Liver (tissue), 9 donors: ENCODE data around the gene LSM7. TPM values are rescaled to one million over a fixed set of nuclear protein-coding genes. Genes with fewer than 3 reads are reported as not detected.
A peak's percentile ranks its signal among the peaks of the same experiment; 100 is the strongest.
"Not testable (repeated sequence)": the region's sequence is repeated elsewhere in the genome, so short reads cannot be mapped to it uniquely, and the experiment has no call there.

Source experiments
- DNase-seq: peaks from one replicate; pipeline ENCODE4 v3.0.0-alpha.2; 2017; ENCODE audit warnings: low spot score
- H3K27ac ChIP-seq, 2 donors: one replicate each; pipeline ENCODE4 v1.7.0; 2013; ENCODE audit warnings: inconsistent platforms in 2 of 2, low read length in 2 of 2, control low read depth in 1 of 2, low read depth in 1 of 2, mild to moderate bottlenecking in 1 of 2
- H3K27me3 ChIP-seq, 4 donors: one replicate each; pipeline versions ENCODE4 v1.6.1 to v1.7.0; 2013; ENCODE audit warnings: low read length in 3 of 4, inconsistent platforms in 1 of 4, mild to moderate bottlenecking in 1 of 4, moderate library complexity in 1 of 4; ENCODE audit not compliant: control insufficient read depth in 4 of 4, insufficient read depth in 4 of 4
- H3K36me3 ChIP-seq, 4 donors: one replicate each; pipeline versions ENCODE4 v1.6.1 to v1.7.0; 2013; ENCODE audit warnings: low read length in 3 of 4, mild to moderate bottlenecking in 3 of 4, low read depth in 1 of 4, moderate library complexity in 1 of 4; ENCODE audit not compliant: control insufficient read depth in 4 of 4, insufficient read depth in 3 of 4
- H3K4me1 ChIP-seq, 4 donors: one replicate each; pipeline versions ENCODE4 v1.6.1 to v1.7.0; 2013; ENCODE audit warnings: low read length in 3 of 4, mild to moderate bottlenecking in 3 of 4, moderate library complexity in 1 of 4; ENCODE audit not compliant: control insufficient read depth in 4 of 4, insufficient read depth in 4 of 4
- H3K4me3 ChIP-seq, 3 donors: one replicate each; pipeline versions ENCODE4 v1.6.1 to v1.7.0; 2013; ENCODE audit warnings: low read length in 3 of 3, control low read depth in 1 of 3, low read depth in 1 of 3, mild to moderate bottlenecking in 1 of 3
- H3K9ac ChIP-seq, 2 donors: one replicate each; pipeline ENCODE4 v1.7.0; 2013; ENCODE audit warnings: low read length in 2 of 2, mild to moderate bottlenecking in 2 of 2, moderate library complexity in 2 of 2, control low read depth in 1 of 2, low read depth in 1 of 2
- H3K9me3 ChIP-seq, 4 donors: one replicate each; pipeline versions ENCODE4 v1.6.1 to v1.7.0; 2013; ENCODE audit warnings: low read length in 3 of 4; ENCODE audit not compliant: control insufficient read depth in 4 of 4
- EGR1 ChIP-seq, 2 donors: IDR thresholded peaks; 2 replicates each; pipeline ENCODE4 v1.6.1; 2016 to 2018; ENCODE audit warnings: antibody characterized with exemption in 2 of 2, low read depth in 2 of 2
- FOXA1 ChIP-seq: IDR thresholded peaks from 2 replicates; pipeline ENCODE4 v1.6.1; 2016; ENCODE audit warnings: antibody characterized with exemption
- FOXA2 ChIP-seq: IDR thresholded peaks from 2 replicates; pipeline ENCODE4 v1.6.1; 2016; ENCODE audit warnings: antibody characterized with exemption
- GABPA ChIP-seq, 2 donors: IDR thresholded peaks in 1 of 2; conservative IDR thresholded peaks in 1 of 2; 2 replicates each; pipeline ENCODE4 v1.6.1; 2016; ENCODE audit warnings: antibody characterized with exemption in 2 of 2, mild to moderate bottlenecking in 1 of 2, moderate library complexity in 1 of 2
- HNF4A ChIP-seq, 2 donors: conservative IDR thresholded peaks; 2 replicates each; pipeline ENCODE4 v1.6.1; 2016; ENCODE audit warnings: antibody characterized with exemption in 2 of 2, mild to moderate bottlenecking in 2 of 2
- HNF4G ChIP-seq: IDR thresholded peaks from 2 replicates; pipeline ENCODE4 v1.6.1; 2016; ENCODE audit warnings: antibody characterized with exemption
- JUND ChIP-seq, 2 donors: IDR thresholded peaks; 2 replicates each; pipeline ENCODE4 v1.6.1; 2016; ENCODE audit warnings: antibody characterized with exemption in 2 of 2
- NR2F2 ChIP-seq: IDR thresholded peaks from 2 replicates; pipeline ENCODE4 v1.6.1; 2016; ENCODE audit warnings: antibody characterized with exemption
- RAD21 ChIP-seq, 2 donors: IDR thresholded peaks; 2 replicates each; pipeline ENCODE4 v1.6.1; 2016; ENCODE audit warnings: antibody characterized with exemption in 2 of 2, mild to moderate bottlenecking in 2 of 2
- RXRA ChIP-seq, 2 donors: IDR thresholded peaks; 2 replicates each; pipeline ENCODE4 v1.6.1; 2017 to 2018; ENCODE audit warnings: antibody characterized with exemption in 2 of 2, mild to moderate bottlenecking in 1 of 2
- SP1 ChIP-seq: IDR thresholded peaks from 2 replicates; pipeline ENCODE4 v1.6.1; 2018; ENCODE audit warnings: antibody characterized with exemption, mild to moderate bottlenecking
- TAF1 ChIP-seq: conservative IDR thresholded peaks from 2 replicates; pipeline ENCODE4 v1.6.1; 2016; ENCODE audit warnings: antibody characterized with exemption, mild to moderate bottlenecking
- WGBS: extraction: QIAGEN DNeasy Blood & Tissue Kit; methylation state at CpG from one replicate; pipeline ENCODE4 v1.1.7; 2013; 5-methylcytosine and 5-hydroxymethylcytosine counted together
- polyA plus RNA-seq, 2 donors: library from polyadenylated mRNA; stranded (reverse) in 1 of 2; unstranded in 1 of 2; fragments of 200-250 nt in 1 of 2; fragments of >200 nt in 1 of 2; fragmentation: Nextera tagmentation in 1 of 2; extraction: Ambion mirVana in 1 of 2; gene quantifications; one replicate each; pipeline versions ENCODE4 v1.2.1 to v1.2.3, GENCODE V29; 2013 to 2015
- total RNA-seq, 2 donors: library from RNA; depleted of rRNA; stranded (reverse); fragments of >200 nt; gene quantifications; one replicate each; pipeline ENCODE4 v1.2.3, GENCODE V29; 2014
- TF ChIP-seq, protein P1 (sequence below): IDR thresholded peaks from 2 replicates; pipeline ENCODE4 v1.6.1; 2016; ENCODE audit warnings: antibody characterized with exemption, mild to moderate bottlenecking
- TF ChIP-seq, protein P2 (sequence below): IDR thresholded peaks from 2 replicates; pipeline ENCODE4 v1.6.1; 2016; ENCODE audit warnings: antibody characterized with exemption
- TF ChIP-seq, protein P3 (sequence below): IDR thresholded peaks from 2 replicates; pipeline ENCODE4 v1.6.1; 2016; ENCODE audit warnings: antibody characterized with exemption
- TF ChIP-seq, protein P4 (sequence below): IDR thresholded peaks from 2 replicates; pipeline ENCODE4 v1.6.1; 2016; ENCODE audit warnings: antibody characterized with exemption
- donor health status: healthy.
- donor health status: healthy.
- donor health status: healthy.
- donor health status: healthy.
- donor health status: healthy.

The LSM7 gene
- total and polyA plus RNA-seq, 4 donors, result 23.6 to 59.9 (median 38.5) TPM

DNA sequence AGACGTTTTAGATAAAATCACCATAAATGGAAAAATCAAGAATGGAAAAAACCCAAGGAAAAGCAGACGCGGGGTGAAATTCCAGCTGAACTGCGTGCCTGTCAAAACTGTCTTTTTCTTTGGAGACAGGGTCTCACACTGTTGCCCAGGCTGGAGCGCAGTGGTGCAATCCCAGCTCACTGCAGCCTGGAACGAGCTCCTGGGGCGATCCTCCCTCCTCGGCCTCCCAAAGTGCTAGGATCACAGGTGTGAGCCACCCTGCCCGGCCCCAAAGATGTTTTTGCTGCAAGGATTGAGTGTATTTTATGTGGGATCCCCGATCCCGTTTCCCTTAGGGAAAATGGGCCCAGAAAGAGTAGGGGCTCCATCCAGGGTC is 45.5 kb downstream of the LSM7 start:
- DNase-seq, result no peak
- no peak overlapping the region for H3K9ac ChIP-seq
- H3K27me3 ChIP-seq, result no peaks in the 10 kb centered on the region
- no peaks in the 10 kb centered on the region for H3K4me1 ChIP-seq
- H3K36me3 ChIP-seq, result no peaks in the 10 kb centered on the region
- no peaks in the 10 kb centered on the region for H3K9me3 ChIP-seq
- peak overlapping the region in 1 of 3 donors; percentile 40 for H3K4me3 ChIP-seq
- whole genome bisulfite sequencing, result 75% methylated on average over 11 of the region's 11 CpGs
- no peak for TF ChIP-seq NR2F2
- TF ChIP-seq, protein P1, sequence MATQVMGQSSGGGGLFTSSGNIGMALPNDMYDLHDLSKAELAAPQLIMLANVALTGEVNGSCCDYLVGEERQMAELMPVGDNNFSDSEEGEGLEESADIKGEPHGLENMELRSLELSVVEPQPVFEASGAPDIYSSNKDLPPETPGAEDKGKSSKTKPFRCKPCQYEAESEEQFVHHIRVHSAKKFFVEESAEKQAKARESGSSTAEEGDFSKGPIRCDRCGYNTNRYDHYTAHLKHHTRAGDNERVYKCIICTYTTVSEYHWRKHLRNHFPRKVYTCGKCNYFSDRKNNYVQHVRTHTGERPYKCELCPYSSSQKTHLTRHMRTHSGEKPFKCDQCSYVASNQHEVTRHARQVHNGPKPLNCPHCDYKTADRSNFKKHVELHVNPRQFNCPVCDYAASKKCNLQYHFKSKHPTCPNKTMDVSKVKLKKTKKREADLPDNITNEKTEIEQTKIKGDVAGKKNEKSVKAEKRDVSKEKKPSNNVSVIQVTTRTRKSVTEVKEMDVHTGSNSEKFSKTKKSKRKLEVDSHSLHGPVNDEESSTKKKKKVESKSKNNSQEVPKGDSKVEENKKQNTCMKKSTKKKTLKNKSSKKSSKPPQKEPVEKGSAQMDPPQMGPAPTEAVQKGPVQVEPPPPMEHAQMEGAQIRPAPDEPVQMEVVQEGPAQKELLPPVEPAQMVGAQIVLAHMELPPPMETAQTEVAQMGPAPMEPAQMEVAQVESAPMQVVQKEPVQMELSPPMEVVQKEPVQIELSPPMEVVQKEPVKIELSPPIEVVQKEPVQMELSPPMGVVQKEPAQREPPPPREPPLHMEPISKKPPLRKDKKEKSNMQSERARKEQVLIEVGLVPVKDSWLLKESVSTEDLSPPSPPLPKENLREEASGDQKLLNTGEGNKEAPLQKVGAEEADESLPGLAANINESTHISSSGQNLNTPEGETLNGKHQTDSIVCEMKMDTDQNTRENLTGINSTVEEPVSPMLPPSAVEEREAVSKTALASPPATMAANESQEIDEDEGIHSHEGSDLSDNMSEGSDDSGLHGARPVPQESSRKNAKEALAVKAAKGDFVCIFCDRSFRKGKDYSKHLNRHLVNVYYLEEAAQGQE, result no peak
- no peak for TF ChIP-seq HNF4A (conservative IDR thresholded peaks at IDR 0.05)
- TF ChIP-seq, protein P2, sequence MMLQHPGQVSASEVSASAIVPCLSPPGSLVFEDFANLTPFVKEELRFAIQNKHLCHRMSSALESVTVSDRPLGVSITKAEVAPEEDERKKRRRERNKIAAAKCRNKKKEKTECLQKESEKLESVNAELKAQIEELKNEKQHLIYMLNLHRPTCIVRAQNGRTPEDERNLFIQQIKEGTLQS, result no peak
- TF ChIP-seq TAF1, result no peak
- TF ChIP-seq, protein P3, sequence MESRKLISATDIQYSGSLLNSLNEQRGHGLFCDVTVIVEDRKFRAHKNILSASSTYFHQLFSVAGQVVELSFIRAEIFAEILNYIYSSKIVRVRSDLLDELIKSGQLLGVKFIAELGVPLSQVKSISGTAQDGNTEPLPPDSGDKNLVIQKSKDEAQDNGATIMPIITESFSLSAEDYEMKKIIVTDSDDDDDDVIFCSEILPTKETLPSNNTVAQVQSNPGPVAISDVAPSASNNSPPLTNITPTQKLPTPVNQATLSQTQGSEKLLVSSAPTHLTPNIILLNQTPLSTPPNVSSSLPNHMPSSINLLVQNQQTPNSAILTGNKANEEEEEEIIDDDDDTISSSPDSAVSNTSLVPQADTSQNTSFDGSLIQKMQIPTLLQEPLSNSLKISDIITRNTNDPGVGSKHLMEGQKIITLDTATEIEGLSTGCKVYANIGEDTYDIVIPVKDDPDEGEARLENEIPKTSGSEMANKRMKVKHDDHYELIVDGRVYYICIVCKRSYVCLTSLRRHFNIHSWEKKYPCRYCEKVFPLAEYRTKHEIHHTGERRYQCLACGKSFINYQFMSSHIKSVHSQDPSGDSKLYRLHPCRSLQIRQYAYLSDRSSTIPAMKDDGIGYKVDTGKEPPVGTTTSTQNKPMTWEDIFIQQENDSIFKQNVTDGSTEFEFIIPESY, result no peak
- TF ChIP-seq EGR1 (IDR thresholded peaks at IDR 0.05; ENCODE audit: low read depth in 2 of 2), result no peak
- no peak for TF ChIP-seq FOXA1
- no peak for TF ChIP-seq RXRA (IDR thresholded peaks at IDR 0.05)
- TF ChIP-seq, protein P4, sequence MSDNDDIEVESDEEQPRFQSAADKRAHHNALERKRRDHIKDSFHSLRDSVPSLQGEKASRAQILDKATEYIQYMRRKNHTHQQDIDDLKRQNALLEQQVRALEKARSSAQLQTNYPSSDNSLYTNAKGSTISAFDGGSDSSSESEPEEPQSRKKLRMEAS, result no peak
- TF ChIP-seq FOXA2, result no peak
- no peak for TF ChIP-seq JUND (IDR thresholded peaks at IDR 0.05)
- TF ChIP-seq HNF4G, result no peak
- TF ChIP-seq SP1, result no peak
- no peak for TF ChIP-seq RAD21 (IDR thresholded peaks at IDR 0.05)
- no peak for TF ChIP-seq GABPA (IDR thresholded peaks at IDR 0.05 in 1 of 2, conservative IDR thresholded peaks at IDR 0.05 in 1 of 2)
- no peak overlapping the region for H3K27ac ChIP-seq

DNA sequence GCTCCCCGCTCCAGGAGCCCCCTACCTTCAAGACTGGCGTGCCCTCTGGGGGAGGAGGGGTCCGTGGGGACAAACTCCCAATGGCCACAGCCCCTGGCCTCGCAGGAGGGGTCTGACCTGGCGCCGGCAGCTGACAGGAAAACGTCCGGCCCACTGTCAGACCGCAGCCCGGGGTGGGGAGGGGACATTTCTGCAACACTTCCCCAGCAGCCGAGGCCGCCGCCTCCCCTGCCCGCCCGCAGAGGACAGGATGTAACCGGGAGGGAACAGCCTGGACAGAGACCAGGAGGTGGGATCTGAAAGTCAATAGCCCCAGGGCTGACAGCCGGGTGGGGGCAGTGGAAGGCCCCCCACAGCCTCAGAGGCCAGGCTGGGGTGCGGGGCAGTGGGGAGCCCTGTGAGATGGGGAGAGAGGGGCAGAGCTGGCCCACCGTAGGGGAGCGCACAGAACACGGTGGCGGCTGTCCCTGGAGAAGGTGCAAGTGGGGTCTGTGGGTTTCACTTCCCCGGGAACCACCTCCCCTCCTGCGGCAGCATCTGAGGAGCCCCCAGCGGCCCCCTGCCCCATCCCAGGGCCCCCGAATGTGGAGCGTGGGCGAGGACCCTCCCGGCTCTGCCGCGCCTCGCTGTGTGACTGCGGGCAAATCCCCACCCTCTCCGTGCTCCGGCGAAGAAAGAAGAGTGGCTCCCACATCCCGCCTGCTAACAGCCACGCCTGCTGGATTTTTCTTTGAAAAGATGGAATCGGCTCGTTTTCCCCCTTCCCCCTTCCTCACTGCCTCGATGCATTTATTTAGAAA is 46.1 kb downstream of the LSM7 start, which contains the start of gene PEAK3:
PEAK3 (minus strand) TSS at position 114 of the 800 bp plus-strand sequence. CDS start 1,244 bp downstream, outside the sequence.
- Histone ChIP-seq H3K9me3 (no peaks in the 10 kb centered on the region), H3K27me3 (no peaks in the 10 kb centered on the region), H3K36me3 (no peaks in the 10 kb centered on the region), H3K4me3 (peak within 1 kb of the TSS in 1 of 3 donors; percentile 40), H3K9ac (no peak within 1 kb of the TSS), H3K4me1 (no peaks in the 10 kb centered on the region), H3K27ac (peak within 1 kb of the TSS; percentile 54 to 59)
- peak in 1 of 2 donors; percentile 35 for TF ChIP-seq RXRA (IDR thresholded peaks at IDR 0.05)
- peak in 1 of 2 donors; percentile 12 for TF ChIP-seq GABPA (IDR thresholded peaks at IDR 0.05 in 1 of 2, conservative IDR thresholded peaks at IDR 0.05 in 1 of 2)
- no peak for TF ChIP-seq EGR1 (IDR thresholded peaks at IDR 0.05; ENCODE audit: low read depth in 2 of 2)
- no peak for DNase-seq
- WGBS, result 24% methylated on average over 41 of the region's 41 CpGs

DNA sequence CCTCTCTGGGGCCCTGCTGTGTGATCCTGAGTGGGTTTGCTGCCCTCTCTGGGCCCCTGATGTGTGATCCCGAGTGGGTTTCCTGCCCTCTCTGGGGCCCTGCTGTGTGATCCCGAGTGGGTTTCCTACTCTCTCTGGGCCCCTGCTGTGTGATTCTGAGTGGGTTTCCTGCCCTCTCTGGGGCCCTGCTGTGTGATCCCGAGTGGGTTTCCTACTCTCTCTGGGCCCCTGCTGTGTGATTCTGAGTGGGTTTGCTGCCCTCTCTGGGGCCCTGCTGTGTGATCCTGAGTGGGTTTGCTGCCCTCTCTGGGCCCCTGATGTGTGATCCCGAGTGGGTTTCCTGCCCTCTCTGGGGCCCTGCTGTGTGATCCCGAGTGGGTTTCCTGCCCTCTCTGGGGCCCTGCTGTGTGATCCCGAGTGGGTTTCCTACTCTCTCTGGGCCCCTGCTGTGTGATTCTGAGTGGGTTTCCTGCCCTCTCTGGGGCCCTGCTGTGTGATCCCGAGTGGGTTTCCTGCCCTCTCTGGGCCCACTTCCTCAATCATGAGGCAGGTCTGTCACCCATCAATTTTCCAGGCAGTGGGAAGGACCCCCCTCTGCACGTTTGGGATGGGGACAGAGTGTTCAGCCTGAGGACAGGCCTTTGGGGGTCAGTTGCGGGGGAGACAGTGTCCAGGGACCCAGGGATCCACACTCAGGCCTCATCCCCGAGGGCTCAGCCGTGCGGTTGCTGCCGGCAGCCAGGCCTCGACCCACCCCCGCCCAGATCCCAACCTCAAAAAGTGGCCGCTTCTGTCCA is 46.9 kb downstream of the LSM7 start:
- not testable (repeated sequence) for H3K9ac ChIP-seq, H3K4me1 ChIP-seq, H3K36me3 ChIP-seq, DNase-seq, H3K9me3 ChIP-seq, H3K27me3 ChIP-seq
- WGBS, result 22% methylated on average over 16 of the region's 16 CpGs
- H3K27ac ChIP-seq, result peak overlapping the region in 1 of 2 donors; percentile 54
- H3K4me3 ChIP-seq, result peak overlapping the region in 1 of 3 donors; percentile 40
